HEK293 (cell line): ENCODE measurements around the gene ANKRD39.

Experiments
- GLI2 ChIP-seq: fragments of 450-650 bp; formaldehyde crosslinking; IDR thresholded peaks from 2 replicates; pipeline ENCODE4; 2017; ENCODE audit warnings: missing biosample characterization, missing genetic modification characterization, low read depth, borderline replicate concordance
- GLIS2 ChIP-seq: fragments of 450-650 bp; formaldehyde crosslinking; IDR thresholded peaks from 2 replicates; pipeline ENCODE4 v1.5.1; 2016; ENCODE audit warnings: missing biosample characterization, missing genetic modification characterization
- HOXA7 ChIP-seq: sonication (generic); formaldehyde crosslinking; IDR thresholded peaks from 2 replicates; pipeline ENCODE4 v1.8.1; 2022; ENCODE audit warnings: missing genetic modification reagents, borderline replicate concordance
- KLF8 ChIP-seq: fragments of 450-650 bp; formaldehyde crosslinking; IDR thresholded peaks from 2 replicates; pipeline ENCODE4 v1.5.1; 2016; ENCODE audit warnings: missing biosample characterization, missing genetic modification characterization
- MZF1 ChIP-seq: fragments of 450-650 bp; formaldehyde crosslinking; IDR thresholded peaks from 2 replicates; pipeline ENCODE4 v1.5.1; 2017; ENCODE audit warnings: missing biosample characterization, missing genetic modification characterization, borderline replicate concordance
- PRDM1 ChIP-seq: fragments of 450-650 bp; formaldehyde crosslinking; IDR thresholded peaks from 2 replicates; pipeline ENCODE4; 2016; ENCODE audit warnings: missing biosample characterization, missing genetic modification characterization
- PRDM2 ChIP-seq: fragments of 450-650 bp; formaldehyde crosslinking; IDR thresholded peaks from 2 replicates; pipeline ENCODE4 v1.5.1; 2016; ENCODE audit warnings: missing biosample characterization, missing genetic modification characterization, borderline replicate concordance
- PRDM4 ChIP-seq: fragments of 450-650 bp; formaldehyde crosslinking; IDR thresholded peaks from 2 replicates; pipeline ENCODE4 v1.5.1; 2017; ENCODE audit warnings: missing biosample characterization, missing genetic modification characterization
- TCF7L2 ChIP-seq: IDR thresholded peaks from 2 replicates; pipeline ENCODE4 v1.6.1; 2011; ENCODE audit warnings: low read depth, mild to moderate bottlenecking, inconsistent platforms, low read length, moderate library complexity, borderline replicate concordance
- ZBTB26 ChIP-seq: fragments of 450-650 bp; formaldehyde crosslinking; optimal IDR thresholded peaks from 2 replicates; pipeline ENCODE3; 2016; ENCODE audit warnings: missing biosample characterization, mild to moderate bottlenecking, missing genetic modification characterization
- ZBTB48 ChIP-seq: fragments of 450-650 bp; formaldehyde crosslinking; IDR thresholded peaks from 2 replicates; pipeline ENCODE4 v1.5.1; 2016; ENCODE audit warnings: missing biosample characterization, missing genetic modification characterization
- ZFP41 ChIP-seq: fragments of 450-650 bp; formaldehyde crosslinking; IDR thresholded peaks from 2 replicates; pipeline ENCODE4 v1.5.1; 2016; ENCODE audit warnings: missing biosample characterization, missing genetic modification characterization, borderline replicate concordance
- ZNF133 ChIP-seq: fragments of 450-650 bp; formaldehyde crosslinking; IDR thresholded peaks from 2 replicates; pipeline ENCODE4 v1.5.1; 2016; ENCODE audit warnings: missing biosample characterization, missing genetic modification characterization
- ZNF2 ChIP-seq: fragments of 450-650 bp; formaldehyde crosslinking; IDR thresholded peaks from 2 replicates; pipeline ENCODE4 v1.5.1; 2016; ENCODE audit warnings: missing biosample characterization, missing genetic modification characterization
- ZNF239 ChIP-seq: fragments of 450-650 bp; formaldehyde crosslinking; IDR thresholded peaks from 2 replicates; pipeline ENCODE4 v1.5.1; 2016; ENCODE audit warnings: missing biosample characterization, missing genetic modification characterization
- ZNF394 ChIP-seq: fragments of 450-650 bp; formaldehyde crosslinking; IDR thresholded peaks from 2 replicates; pipeline ENCODE4 v1.5.1; 2016; ENCODE audit warnings: missing biosample characterization, missing genetic modification characterization, mild to moderate bottlenecking, moderate library complexity, borderline replicate concordance
- ZNF513 ChIP-seq: fragments of 450-650 bp; IDR thresholded peaks from 2 replicates; pipeline ENCODE4 v1.5.1; 2018; ENCODE audit warnings: missing biosample characterization, missing genetic modification characterization
- ZNF555 ChIP-seq: fragments of 450-650 bp; formaldehyde crosslinking; conservative IDR thresholded peaks from 2 replicates; pipeline ENCODE4 v1.5.1; 2017; ENCODE audit warnings: missing biosample characterization, mild to moderate bottlenecking, missing genetic modification characterization, inconsistent platforms
- ZNF624 ChIP-seq: fragments of 450-650 bp; formaldehyde crosslinking; IDR thresholded peaks from 2 replicates; pipeline ENCODE4 v1.5.1; 2017; ENCODE audit warnings: missing biosample characterization, missing genetic modification characterization
- ZNF658 ChIP-seq: fragments of 450-650 bp; formaldehyde crosslinking; IDR thresholded peaks from 2 replicates; pipeline ENCODE4; 2016; ENCODE audit warnings: missing biosample characterization, missing genetic modification characterization
- ZNF664 ChIP-seq: fragments of 450-650 bp; formaldehyde crosslinking; IDR thresholded peaks from 2 replicates; pipeline ENCODE4 v1.5.1; 2016; ENCODE audit warnings: missing biosample characterization, missing genetic modification characterization
- ZNF76 ChIP-seq: fragments of 450-650 bp; formaldehyde crosslinking; IDR thresholded peaks from 2 replicates; pipeline ENCODE4; 2016; ENCODE audit warnings: low read depth, missing biosample characterization, missing genetic modification characterization, borderline replicate concordance
- ZNF791 ChIP-seq: fragments of 450-650 bp; formaldehyde crosslinking; IDR thresholded peaks from 2 replicates; pipeline ENCODE4 v1.5.1; 2016; ENCODE audit warnings: missing biosample characterization, missing genetic modification characterization
- ZNF843 ChIP-seq: fragments of 450-650 bp; formaldehyde crosslinking; IDR thresholded peaks from 2 replicates; pipeline ENCODE4 v1.5.1; 2016; ENCODE audit warnings: missing biosample characterization, missing genetic modification characterization
- TF ChIP-seq, protein P1 (sequence below): fragments of 450-650 bp; formaldehyde crosslinking; IDR thresholded peaks from 2 replicates; pipeline ENCODE4 v1.5.1; 2016; ENCODE audit warnings: missing biosample characterization, missing genetic modification characterization

ANKRD39 gene

GRCh38 chr2:96857667-96858372 lies at the start of gene ANKRD39 (continued):
- TF ChIP-seq ZNF513 (tag by site-specific recombination), result no peak
- TF ChIP-seq ZNF658 (tag by site-specific recombination), result no peak
- no peak for TF ChIP-seq TCF7L2
- TF ChIP-seq PRDM1 (tag by site-specific recombination), result no peak
- no peak for TF ChIP-seq GLI2 (tag by site-specific recombination)
- TF ChIP-seq ZNF664 (tag by site-specific recombination), result no peak
- TF ChIP-seq GLIS2 (tag by site-specific recombination), result peak; percentile 64
- TF ChIP-seq HOXA7, result no peak
- TF ChIP-seq ZNF624 (tag by site-specific recombination), result no peak
- TF ChIP-seq ZNF239, result no peak
- no peak for TF ChIP-seq ZNF2
- no peak for TF ChIP-seq ZFP41
- TF ChIP-seq ZNF394 (tag by site-specific recombination), result no peak
- TF ChIP-seq ZNF791 (tag by site-specific recombination), result no peak
- no peak for TF ChIP-seq ZNF133 (tag by site-specific recombination)
- no peak for TF ChIP-seq PRDM2
- TF ChIP-seq, protein P1, sequence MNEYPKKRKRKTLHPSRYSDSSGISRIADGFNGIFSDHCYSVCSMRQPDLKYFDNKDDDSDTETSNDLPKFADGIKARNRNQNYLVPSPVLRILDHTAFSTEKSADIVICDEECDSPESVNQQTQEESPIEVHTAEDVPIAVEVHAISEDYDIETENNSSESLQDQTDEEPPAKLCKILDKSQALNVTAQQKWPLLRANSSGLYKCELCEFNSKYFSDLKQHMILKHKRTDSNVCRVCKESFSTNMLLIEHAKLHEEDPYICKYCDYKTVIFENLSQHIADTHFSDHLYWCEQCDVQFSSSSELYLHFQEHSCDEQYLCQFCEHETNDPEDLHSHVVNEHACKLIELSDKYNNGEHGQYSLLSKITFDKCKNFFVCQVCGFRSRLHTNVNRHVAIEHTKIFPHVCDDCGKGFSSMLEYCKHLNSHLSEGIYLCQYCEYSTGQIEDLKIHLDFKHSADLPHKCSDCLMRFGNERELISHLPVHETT (tag by site-specific recombination), result no peak
- peak; percentile 79 for TF ChIP-seq ZBTB26
- TF ChIP-seq MZF1 (tag by site-specific recombination), result no peak
- TF ChIP-seq ZNF555 (tag by site-specific recombination), result no peak
- TF ChIP-seq ZBTB48, result peak; percentile 18; the same call in 1 of the 2 replicates
- TF ChIP-seq ZNF76 (tag by site-specific recombination), result no peak
- TF ChIP-seq ZNF843 (tag by site-specific recombination), result no peak
- TF ChIP-seq PRDM4 (tag by site-specific recombination), result 0 out of 2 replicates have a peak, but pooled peaks have one; percentile 10
- peak; percentile 65; the same call in 1 of the 2 replicates for TF ChIP-seq KLF8 (tag by site-specific recombination)
